OCI-LY7 (cell line): ENCODE results near the gene RHOA.

ENCODE experiments used
- CTCF ChIP-seq: fragments of 200-600 bp; sonication (generic); conservative IDR thresholded peaks from 2 replicates; pipeline ENCODE4 v1.5.1; 2014; ENCODE audit warnings: mild to moderate bottlenecking, antibody characterized with exemption, low read length, moderate library complexity, mixed read lengths
- EZH2phosphoT487 ChIP-seq: fragments of 200-600 bp; sonication (generic); IDR thresholded peaks from 2 replicates; pipeline ENCODE4 v1.6.1; 2018; ENCODE audit warnings: low read depth, borderline replicate concordance, mild to moderate bottlenecking, mixed run types, antibody characterized with exemption, low read length, moderate library complexity, mixed read lengths

- TF ChIP-seq CTCF = no peak
- no peak for TF ChIP-seq EZH2phosphoT487
Measured at GRCh38 chr3:49456466-49456865, 44.7 kb upstream of the RHOA start.
